Esophagus squamous epithelium (tissue), 4 donors: ENCODE measurements around the gene FNDC8.
"Not testable (repeated sequence)": the region's sequence is repeated elsewhere in the genome, so short reads cannot be mapped to it uniquely, and the experiment has no call there.

Experiments
- POLR2A ChIP-seq, 4 donors: fragments of 450-650 bp; IDR thresholded peaks; one replicate each; pipeline ENCODE4 v1.6.1; 2017; ENCODE audit warnings: antibody characterized with exemption in 4 of 4, mild to moderate bottlenecking in 4 of 4, moderate library complexity in 3 of 4
- TF ChIP-seq, protein P1 (sequence below), 6 experiments: fragments of 450-650 bp in 4 of 6; fragments of 200-600 bp in 2 of 6; sonication (generic) in 2 of 6; IDR thresholded peaks; one replicate each; pipeline ENCODE4 v1.5.1; 2016 to 2019; ENCODE audit warnings: antibody characterized with exemption in 6 of 6, mild to moderate bottlenecking in 4 of 6, moderate library complexity in 4 of 6

DNA sequence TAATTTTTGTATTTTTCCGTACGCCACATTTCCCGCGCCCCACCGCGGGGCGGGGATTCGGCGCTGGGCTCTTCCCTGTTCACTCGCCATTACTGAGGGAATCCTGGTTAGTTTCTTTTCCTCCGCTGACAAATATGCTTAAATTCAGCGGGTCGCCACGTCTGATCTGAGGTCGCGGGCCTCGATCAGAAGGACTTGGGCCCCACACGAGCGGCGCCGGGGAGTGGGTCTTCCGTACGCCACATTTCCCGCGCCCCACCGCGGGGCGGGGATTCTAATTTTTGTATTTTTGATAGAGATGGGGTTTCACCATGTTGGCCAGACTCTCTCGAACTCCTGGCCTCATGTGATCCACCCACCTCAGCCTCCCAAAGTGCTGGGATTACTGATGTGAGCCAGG lies 29.7 kb downstream of the FNDC8 start:
- TF ChIP-seq, protein P1, sequence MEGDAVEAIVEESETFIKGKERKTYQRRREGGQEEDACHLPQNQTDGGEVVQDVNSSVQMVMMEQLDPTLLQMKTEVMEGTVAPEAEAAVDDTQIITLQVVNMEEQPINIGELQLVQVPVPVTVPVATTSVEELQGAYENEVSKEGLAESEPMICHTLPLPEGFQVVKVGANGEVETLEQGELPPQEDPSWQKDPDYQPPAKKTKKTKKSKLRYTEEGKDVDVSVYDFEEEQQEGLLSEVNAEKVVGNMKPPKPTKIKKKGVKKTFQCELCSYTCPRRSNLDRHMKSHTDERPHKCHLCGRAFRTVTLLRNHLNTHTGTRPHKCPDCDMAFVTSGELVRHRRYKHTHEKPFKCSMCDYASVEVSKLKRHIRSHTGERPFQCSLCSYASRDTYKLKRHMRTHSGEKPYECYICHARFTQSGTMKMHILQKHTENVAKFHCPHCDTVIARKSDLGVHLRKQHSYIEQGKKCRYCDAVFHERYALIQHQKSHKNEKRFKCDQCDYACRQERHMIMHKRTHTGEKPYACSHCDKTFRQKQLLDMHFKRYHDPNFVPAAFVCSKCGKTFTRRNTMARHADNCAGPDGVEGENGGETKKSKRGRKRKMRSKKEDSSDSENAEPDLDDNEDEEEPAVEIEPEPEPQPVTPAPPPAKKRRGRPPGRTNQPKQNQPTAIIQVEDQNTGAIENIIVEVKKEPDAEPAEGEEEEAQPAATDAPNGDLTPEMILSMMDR (IDR thresholded peaks at IDR 0.05) = not testable (repeated sequence)
- not testable (repeated sequence) for TF ChIP-seq POLR2A (IDR thresholded peaks at IDR 0.05)
